GM18526 (cell line): ENCODE data around the gene EBF3.

Experiments used
- POLR2A ChIP-seq: IDR thresholded peaks from 3 replicates; pipeline ENCODE4 v1.6.1; 2011; ENCODE audit not compliant: insufficient read length; ENCODE audit errors: extremely low read depth

The EBF3 gene

GRCh38 chr10:129908406-129908805 is 55.7 kb downstream of the EBF3 start:
- no peak for TF ChIP-seq POLR2A

GRCh38 chr10:129905553-129905952 is 58.5 kb downstream of the EBF3 start:
- no peak for TF ChIP-seq POLR2A

GRCh38 chr10:129904323-129904722 is 59.8 kb downstream of the EBF3 start:
- no peak for TF ChIP-seq POLR2A

GRCh38 chr10:129901389-129902006 is 62.6 kb downstream of the EBF3 start:
- TF ChIP-seq POLR2A: no peak

- no peak for TF ChIP-seq POLR2A
These were observed 63.2 kb downstream of the EBF3 start for GRCh38 chr10:129900825-129901224.

- TF ChIP-seq POLR2A: no peak
These were observed 64.6 kb downstream of the EBF3 start for GRCh38 chr10:129899276-129900130.

- TF ChIP-seq POLR2A: no peak
These were observed 65.3 kb downstream of the EBF3 start for GRCh38 chr10:129898706-129899268.

GRCh38 chr10:129897871-129898626 is 66.0 kb downstream of the EBF3 start:
- TF ChIP-seq POLR2A: no peak

GRCh38 chr10:129896860-129897200 is 67.2 kb downstream of the EBF3 start:
- no peak for TF ChIP-seq POLR2A

GRCh38 chr10:129896136-129896859 is 67.8 kb downstream of the EBF3 start:
- no peak for TF ChIP-seq POLR2A

GRCh38 chr10:129895811-129896135 is 68.3 kb downstream of the EBF3 start:
- no peak for TF ChIP-seq POLR2A

GRCh38 chr10:129894698-129895097 is 69.4 kb downstream of the EBF3 start:
- TF ChIP-seq POLR2A: no peak

- TF ChIP-seq POLR2A: no peak
These were observed 70.7 kb downstream of the EBF3 start for GRCh38 chr10:129893104-129894089.

- no peak for TF ChIP-seq POLR2A
These were observed 71.5 kb downstream of the EBF3 start for GRCh38 chr10:129892548-129893052.
